KMS-11 (cell line): Measurements from ENCODE around the gene ADAMTSL2.

ENCODE experiments used
- H2AFZ ChIP-seq: fragments of 200-600 bp; sonication (generic); 2 replicates; pipeline ENCODE4 v1.6.1; 2016; ENCODE audit warnings: antibody characterized with exemption, mixed run types, low read depth
- H3K27ac ChIP-seq: fragments of 200-600 bp; sonication (generic); 2 replicates; pipeline ENCODE4 v1.6.1; 2016; ENCODE audit warnings: mild to moderate bottlenecking, mixed run types
- H3K27me3 ChIP-seq: fragments of 200-600 bp; sonication (generic); 2 replicates; pipeline ENCODE4 v1.6.1; 2017; ENCODE audit warnings: mild to moderate bottlenecking, low read depth, mixed run types, moderate library complexity; ENCODE audit not compliant: insufficient read depth
- H3K36me3 ChIP-seq: fragments of 200-600 bp; sonication (generic); 2 replicates; pipeline ENCODE4 v1.6.1; 2017; ENCODE audit warnings: mild to moderate bottlenecking, mixed run types; ENCODE audit not compliant: insufficient read depth
- H3K4me1 ChIP-seq: fragments of 200-600 bp; sonication (generic); 2 replicates; pipeline ENCODE4 v1.6.1; 2016; ENCODE audit warnings: mild to moderate bottlenecking, low read depth, mixed run types; ENCODE audit not compliant: poor library complexity, severe bottlenecking
- H3K4me2 ChIP-seq: fragments of 200-600 bp; sonication (generic); 2 replicates; pipeline ENCODE4 v1.7.0; 2016; ENCODE audit warnings: mild to moderate bottlenecking, mixed run types
- H3K4me3 ChIP-seq: fragments of 200-600 bp; sonication (generic); IDR thresholded peaks from 2 replicates; pipeline ENCODE4 v1.6.1; 2017; ENCODE audit warnings: low read depth, low read length, mixed read lengths; ENCODE audit not compliant: insufficient read depth
- H3K79me2 ChIP-seq: fragments of 200-600 bp; sonication (generic); 2 replicates; pipeline ENCODE4 v1.6.1; 2016; ENCODE audit warnings: low read depth, mixed run types; ENCODE audit not compliant: insufficient read depth
- H3K9ac ChIP-seq: fragments of 200-600 bp; sonication (generic); 2 replicates; pipeline ENCODE4 v1.6.1; 2016; ENCODE audit warnings: mild to moderate bottlenecking, mixed run types
- H4K20me1 ChIP-seq: fragments of 200-600 bp; sonication (generic); 2 replicates; pipeline ENCODE4 v1.6.1; 2016; ENCODE audit warnings: mild to moderate bottlenecking, mixed run types; ENCODE audit not compliant: insufficient read depth
- CTCF ChIP-seq: fragments of 200-600 bp; sonication (generic); conservative IDR thresholded peaks from 2 replicates; pipeline ENCODE4 v1.6.1; 2017; ENCODE audit warnings: low read depth, mild to moderate bottlenecking, antibody characterized with exemption, low read length, moderate library complexity, mixed read lengths

The ADAMTSL2 gene

GRCh38 chr9:133622555-133622954, 88.1 kb downstream of the ADAMTSL2 start:
- Histone ChIP-seq H3K9ac (no peak overlapping the region), H4K20me1 (no peaks in the 10 kb centered on the region), H3K36me3 (no peaks in the 10 kb centered on the region), H3K79me2 (no peaks in the 10 kb centered on the region), H3K4me1 (no peaks in the 10 kb centered on the region), H2AFZ (no peak overlapping the region), H3K27me3 (peaks cover 53% of the 10 kb centered on the region), H3K27ac (no peak overlapping the region), H3K4me2 (no peak overlapping the region), H3K4me3 (no peak overlapping the region)
- no peak for TF ChIP-seq CTCF
